ENCODE measurements around the gene MAGI2. TPM values are rescaled to one million over a fixed set of nuclear protein-coding genes. Genes with fewer than 3 reads are reported as not detected.

Gene MAGI2
- total RNA-seq, 1 donor from 2014 or later, result 6.9 TPM

DNA sequence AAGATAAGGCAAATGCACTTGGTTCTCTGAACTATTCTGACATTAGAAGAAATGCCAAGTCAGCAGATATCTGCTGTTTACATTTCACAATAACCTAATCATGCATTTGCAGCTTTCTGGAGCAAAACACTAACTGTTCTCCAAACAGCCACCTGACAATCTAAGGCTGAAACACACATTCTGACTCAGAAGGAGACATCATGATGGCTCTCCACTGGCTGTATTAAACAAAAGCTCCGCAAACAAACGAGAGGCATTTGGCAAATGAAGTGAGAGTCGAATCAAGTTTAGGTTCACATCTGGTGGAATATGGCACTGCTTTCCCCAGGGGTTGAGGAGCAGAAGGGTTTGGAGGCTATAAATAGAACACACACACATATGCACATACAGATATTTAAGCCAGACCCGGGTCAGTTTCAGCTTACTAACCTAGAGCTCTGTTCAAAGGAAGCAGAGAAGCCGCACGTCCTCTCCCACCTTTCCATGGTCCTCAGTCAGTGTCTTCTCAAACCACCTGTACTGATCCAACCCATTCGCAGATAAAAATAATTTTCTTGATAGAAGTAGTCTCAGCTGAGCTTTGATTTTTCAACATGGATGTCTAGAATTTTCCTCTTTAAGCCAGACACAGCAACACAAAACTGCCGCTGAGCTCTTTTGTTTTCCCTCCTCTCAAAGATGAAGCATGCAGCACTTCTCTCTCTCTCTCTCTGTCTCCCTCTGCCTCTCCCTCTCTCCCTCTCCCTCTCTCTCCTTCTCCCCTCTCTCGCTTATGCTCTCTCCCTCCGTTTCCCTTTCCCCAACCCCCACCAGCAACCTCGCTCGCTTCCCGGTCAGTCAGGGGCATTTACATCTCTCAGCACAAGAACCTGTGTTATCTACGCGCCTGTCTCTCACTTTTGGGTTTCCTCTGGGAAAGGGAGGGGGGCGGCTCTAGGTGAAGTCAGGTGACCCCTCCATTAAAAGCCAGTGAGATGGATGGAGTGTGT lies 682.8 kb downstream of the MAGI2 start:
- no peaks in the 10 kb centered on the region for H3K9me3 ChIP-seq
- H3K4me3 ChIP-seq, result peak overlapping the region; percentile 9 to 28
- peaks cover 16% of the 10 kb centered on the region for H3K4me1 ChIP-seq
- TF ChIP-seq, protein P1, sequence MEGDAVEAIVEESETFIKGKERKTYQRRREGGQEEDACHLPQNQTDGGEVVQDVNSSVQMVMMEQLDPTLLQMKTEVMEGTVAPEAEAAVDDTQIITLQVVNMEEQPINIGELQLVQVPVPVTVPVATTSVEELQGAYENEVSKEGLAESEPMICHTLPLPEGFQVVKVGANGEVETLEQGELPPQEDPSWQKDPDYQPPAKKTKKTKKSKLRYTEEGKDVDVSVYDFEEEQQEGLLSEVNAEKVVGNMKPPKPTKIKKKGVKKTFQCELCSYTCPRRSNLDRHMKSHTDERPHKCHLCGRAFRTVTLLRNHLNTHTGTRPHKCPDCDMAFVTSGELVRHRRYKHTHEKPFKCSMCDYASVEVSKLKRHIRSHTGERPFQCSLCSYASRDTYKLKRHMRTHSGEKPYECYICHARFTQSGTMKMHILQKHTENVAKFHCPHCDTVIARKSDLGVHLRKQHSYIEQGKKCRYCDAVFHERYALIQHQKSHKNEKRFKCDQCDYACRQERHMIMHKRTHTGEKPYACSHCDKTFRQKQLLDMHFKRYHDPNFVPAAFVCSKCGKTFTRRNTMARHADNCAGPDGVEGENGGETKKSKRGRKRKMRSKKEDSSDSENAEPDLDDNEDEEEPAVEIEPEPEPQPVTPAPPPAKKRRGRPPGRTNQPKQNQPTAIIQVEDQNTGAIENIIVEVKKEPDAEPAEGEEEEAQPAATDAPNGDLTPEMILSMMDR (IDR thresholded peaks at IDR 0.05), result no peak
- TF ChIP-seq POLR2A (IDR thresholded peaks at IDR 0.05) (no peak), POLR2AphosphoS5 (IDR thresholded peaks at IDR 0.05; ENCODE audit: insufficient read depth in 1 of 2, low read depth in 1 of 2) (no peak)
- H3K36me3 ChIP-seq, result no peaks in the 10 kb centered on the region
- no peak overlapping the region for H3K27ac ChIP-seq
- intact Hi-C loops (cut with DNase I), result no loop called here
- H3K27me3 ChIP-seq, result no peaks in the 10 kb centered on the region
- DNase-seq (ENCODE audit: extremely low spot score in 2 of 2), result no peak

DNA sequence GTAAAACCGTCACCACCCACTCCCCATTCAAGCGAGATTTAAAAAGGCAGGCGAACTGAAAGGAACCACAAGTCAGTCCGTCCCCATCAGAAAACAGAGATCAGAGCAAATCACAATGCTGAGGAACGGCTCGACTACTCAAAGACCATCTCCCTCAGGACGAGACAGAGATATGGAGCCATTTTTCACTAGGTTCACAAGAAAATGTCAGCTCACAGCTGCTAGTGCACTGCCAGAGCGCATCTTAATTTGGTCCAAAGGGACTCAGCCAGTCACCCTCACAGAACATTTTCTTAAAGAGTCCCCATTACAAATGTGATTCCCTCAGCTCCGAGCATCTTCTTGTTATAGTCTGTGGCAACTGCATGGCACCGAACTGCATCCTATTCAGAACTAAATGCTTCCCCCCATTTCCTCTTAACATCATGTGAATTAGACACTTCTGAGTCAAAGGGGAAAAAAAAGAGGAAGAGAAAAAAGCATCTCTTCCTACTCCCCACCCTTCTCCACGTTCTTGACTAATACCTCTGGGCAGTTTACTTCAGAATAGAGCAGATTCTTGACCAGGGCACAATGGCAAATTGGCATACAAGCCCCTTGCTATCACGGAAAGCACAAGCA lies 683.9 kb downstream of the MAGI2 start:
- H3K27ac ChIP-seq, result no peak overlapping the region
- intact Hi-C loops (cut with DNase I), result no loop called here
- H3K27me3 ChIP-seq, result no peaks in the 10 kb centered on the region
- H3K4me1 ChIP-seq, result peaks cover 16% of the 10 kb centered on the region
- DNase-seq (ENCODE audit: extremely low spot score in 2 of 2), result no peak
- no peaks in the 10 kb centered on the region for H3K36me3 ChIP-seq
- TF ChIP-seq, protein P1 (IDR thresholded peaks at IDR 0.05), result no peak
- TF ChIP-seq POLR2A (IDR thresholded peaks at IDR 0.05) (no peak), POLR2AphosphoS5 (IDR thresholded peaks at IDR 0.05; ENCODE audit: insufficient read depth in 1 of 2, low read depth in 1 of 2) (no peak)
- H3K4me3 ChIP-seq, result peak overlapping the region; percentile 9 to 28
- no peaks in the 10 kb centered on the region for H3K9me3 ChIP-seq

GRCh38 chr7:78768859-78769258 lies 684.6 kb downstream of the MAGI2 start:
- Histone ChIP-seq H3K4me1 (peaks cover 16% of the 10 kb centered on the region), H3K27me3 (no peaks in the 10 kb centered on the region), H3K4me3 (peak overlapping the region; percentile 9 to 28), H3K36me3 (no peaks in the 10 kb centered on the region), H3K27ac (no peak overlapping the region), H3K9me3 (no peaks in the 10 kb centered on the region)
- no peak for DNase-seq (ENCODE audit: extremely low spot score in 2 of 2)
- intact Hi-C loops (cut with DNase I), result no loop called here
- TF ChIP-seq POLR2A (IDR thresholded peaks at IDR 0.05) (no peak), POLR2AphosphoS5 (IDR thresholded peaks at IDR 0.05; ENCODE audit: insufficient read depth in 1 of 2, low read depth in 1 of 2) (no peak)
- TF ChIP-seq, protein P1 (IDR thresholded peaks at IDR 0.05), result no peak

- peaks cover 13% of the 10 kb centered on the region for H3K4me1 ChIP-seq
- no peak for DNase-seq (ENCODE audit: extremely low spot score in 2 of 2)
- no peak overlapping the region for H3K27ac ChIP-seq
- no peaks in the 10 kb centered on the region for H3K36me3 ChIP-seq
- TF ChIP-seq, protein P1 (IDR thresholded peaks at IDR 0.05), result no peak
- TF ChIP-seq POLR2A (IDR thresholded peaks at IDR 0.05), result no peak
- H3K27me3 ChIP-seq, result no peaks in the 10 kb centered on the region
- H3K4me3 ChIP-seq, result no peak overlapping the region
- no peaks in the 10 kb centered on the region for H3K9me3 ChIP-seq
- intact Hi-C loops (cut with DNase I), result no loop called here
Measured at GRCh38 chr7:78765943-78766729, 687.3 kb downstream of the MAGI2 start.
